D721Med (cell line): Measurements from ENCODE around the gene MYRIP.
"Not testable (repeated sequence)": the region's sequence is repeated elsewhere in the genome, so short reads cannot be mapped to it uniquely, and the experiment has no call there.

Experiments used
- DNase-seq: peaks from one replicate; pipeline ENCODE4 v3.0.0; 2011; ENCODE audit warnings: low spot score; ENCODE audit not compliant: insufficient read length
- FAIRE-seq: peaks from 2 replicates; lab custom pipeline; 2011; peaks lifted over from hg19 to GRCh38; lab: Jason Lieb, UNC
- TF ChIP-seq, protein P1 (sequence below): IDR thresholded peaks from 2 replicates; pipeline ENCODE4 v1.5.1; 2012; ENCODE audit warnings: mild to moderate bottlenecking, control low read depth; ENCODE audit not compliant: insufficient read depth; ENCODE audit errors: missing control alignments

Gene MYRIP

DNA sequence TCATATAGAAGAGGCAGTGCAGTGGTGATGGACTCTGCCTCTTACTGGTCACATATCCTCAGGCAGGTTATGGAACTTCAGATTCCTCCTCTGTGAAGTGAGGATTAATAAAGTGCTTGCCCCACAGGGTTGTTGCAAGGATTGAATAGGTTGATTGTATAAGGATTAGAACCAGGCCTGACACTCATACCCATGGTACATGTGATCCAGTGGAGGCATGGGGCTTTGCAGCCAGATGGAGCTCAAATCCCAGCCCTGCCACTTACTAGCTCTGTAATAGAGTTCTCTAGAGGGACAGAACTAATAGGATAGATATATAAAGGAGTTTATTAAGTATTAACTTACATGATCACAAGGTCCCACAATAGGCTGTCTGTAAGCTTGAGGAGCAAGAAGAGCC lies 315.5 kb downstream of the MYRIP start:
- FAIRE-seq: no peak
- TF ChIP-seq, protein P1, sequence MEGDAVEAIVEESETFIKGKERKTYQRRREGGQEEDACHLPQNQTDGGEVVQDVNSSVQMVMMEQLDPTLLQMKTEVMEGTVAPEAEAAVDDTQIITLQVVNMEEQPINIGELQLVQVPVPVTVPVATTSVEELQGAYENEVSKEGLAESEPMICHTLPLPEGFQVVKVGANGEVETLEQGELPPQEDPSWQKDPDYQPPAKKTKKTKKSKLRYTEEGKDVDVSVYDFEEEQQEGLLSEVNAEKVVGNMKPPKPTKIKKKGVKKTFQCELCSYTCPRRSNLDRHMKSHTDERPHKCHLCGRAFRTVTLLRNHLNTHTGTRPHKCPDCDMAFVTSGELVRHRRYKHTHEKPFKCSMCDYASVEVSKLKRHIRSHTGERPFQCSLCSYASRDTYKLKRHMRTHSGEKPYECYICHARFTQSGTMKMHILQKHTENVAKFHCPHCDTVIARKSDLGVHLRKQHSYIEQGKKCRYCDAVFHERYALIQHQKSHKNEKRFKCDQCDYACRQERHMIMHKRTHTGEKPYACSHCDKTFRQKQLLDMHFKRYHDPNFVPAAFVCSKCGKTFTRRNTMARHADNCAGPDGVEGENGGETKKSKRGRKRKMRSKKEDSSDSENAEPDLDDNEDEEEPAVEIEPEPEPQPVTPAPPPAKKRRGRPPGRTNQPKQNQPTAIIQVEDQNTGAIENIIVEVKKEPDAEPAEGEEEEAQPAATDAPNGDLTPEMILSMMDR: no peak
- no peak for DNase-seq

DNA sequence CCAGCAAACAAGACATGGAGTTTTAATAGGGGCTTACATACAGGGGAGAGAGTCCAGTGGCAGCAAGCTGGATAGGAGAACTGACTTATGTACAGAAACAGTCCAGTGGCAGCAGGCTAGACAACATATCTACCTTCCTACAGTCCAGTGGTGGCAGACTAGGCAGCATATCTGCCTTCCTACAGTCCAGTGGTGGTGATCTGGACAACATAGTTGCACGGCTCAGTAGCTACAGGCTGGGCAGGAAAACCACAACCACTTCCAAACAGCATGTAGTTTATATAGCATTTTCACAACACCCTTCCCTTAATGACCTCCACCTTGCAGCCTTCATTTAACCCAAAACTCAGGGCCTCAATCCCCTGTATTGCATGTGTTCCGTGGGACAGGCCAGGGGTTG lies 318.8 kb downstream of the MYRIP start:
- FAIRE-seq (no peak), DNase-seq (no peak)
- TF ChIP-seq, protein P1: no peak

DNA sequence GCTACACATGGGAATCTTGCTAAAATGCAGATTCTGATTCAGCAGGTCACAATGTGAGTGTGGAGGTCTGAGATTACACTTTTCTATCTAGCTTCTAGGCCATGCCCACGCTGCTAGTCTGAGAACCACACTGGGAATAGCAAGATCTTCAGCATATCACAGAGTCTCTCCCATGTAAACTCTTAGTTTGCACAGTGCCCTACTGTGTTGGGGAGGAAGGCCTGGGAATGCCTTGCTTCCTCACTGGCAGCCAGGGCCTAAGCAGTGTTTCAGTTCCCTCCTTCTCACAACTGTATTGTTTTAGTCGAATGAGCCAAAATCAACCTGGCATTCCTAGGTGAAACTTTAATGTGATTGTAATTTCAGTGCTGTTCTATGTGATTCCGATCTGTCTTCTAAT lies 320.1 kb downstream of the MYRIP start:
- no peak for DNase-seq
- no peak for FAIRE-seq
- TF ChIP-seq, protein P1: no peak

DNA sequence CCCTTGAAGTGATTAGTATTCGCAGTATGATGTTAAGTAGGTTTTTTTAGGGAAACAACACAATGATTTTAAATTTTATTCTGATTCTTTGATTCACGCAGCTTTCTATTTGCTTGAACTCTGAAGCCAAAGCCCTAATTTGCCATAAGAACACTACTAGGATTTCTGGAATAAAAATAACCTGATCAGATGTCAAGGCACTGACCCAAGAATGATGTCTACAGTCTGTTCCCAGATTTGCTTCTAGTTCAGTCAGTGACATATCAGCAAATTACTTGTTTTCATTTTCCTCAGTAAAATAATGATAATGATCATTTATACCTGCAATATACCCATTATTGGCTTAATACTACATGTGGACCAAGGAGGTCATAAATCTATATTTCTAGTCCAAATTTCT lies 320.6 kb downstream of the MYRIP start:
- TF ChIP-seq, protein P1: no peak
- no peak for DNase-seq
- no peak for FAIRE-seq

DNA sequence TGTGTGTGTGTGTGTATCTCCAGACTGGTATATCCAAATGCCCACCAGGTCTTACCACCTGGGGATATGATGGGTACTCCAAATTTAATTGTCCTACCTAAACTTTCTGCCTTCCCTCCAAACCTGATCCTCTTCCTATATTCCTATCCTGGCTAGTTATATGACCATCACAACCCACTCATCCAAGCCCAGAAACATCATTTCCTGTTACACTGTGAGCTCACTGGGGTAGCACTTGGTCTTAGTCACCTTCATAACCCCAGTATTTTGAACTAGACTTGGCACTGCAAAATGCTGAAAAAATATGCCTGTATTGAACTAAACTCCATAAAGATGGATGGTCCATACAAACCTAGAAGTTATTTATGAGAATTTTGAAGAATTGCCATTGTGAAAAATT lies 321.3 kb downstream of the MYRIP start:
- DNase-seq: no peak
- TF ChIP-seq, protein P1: no peak
- no peak for FAIRE-seq

DNA sequence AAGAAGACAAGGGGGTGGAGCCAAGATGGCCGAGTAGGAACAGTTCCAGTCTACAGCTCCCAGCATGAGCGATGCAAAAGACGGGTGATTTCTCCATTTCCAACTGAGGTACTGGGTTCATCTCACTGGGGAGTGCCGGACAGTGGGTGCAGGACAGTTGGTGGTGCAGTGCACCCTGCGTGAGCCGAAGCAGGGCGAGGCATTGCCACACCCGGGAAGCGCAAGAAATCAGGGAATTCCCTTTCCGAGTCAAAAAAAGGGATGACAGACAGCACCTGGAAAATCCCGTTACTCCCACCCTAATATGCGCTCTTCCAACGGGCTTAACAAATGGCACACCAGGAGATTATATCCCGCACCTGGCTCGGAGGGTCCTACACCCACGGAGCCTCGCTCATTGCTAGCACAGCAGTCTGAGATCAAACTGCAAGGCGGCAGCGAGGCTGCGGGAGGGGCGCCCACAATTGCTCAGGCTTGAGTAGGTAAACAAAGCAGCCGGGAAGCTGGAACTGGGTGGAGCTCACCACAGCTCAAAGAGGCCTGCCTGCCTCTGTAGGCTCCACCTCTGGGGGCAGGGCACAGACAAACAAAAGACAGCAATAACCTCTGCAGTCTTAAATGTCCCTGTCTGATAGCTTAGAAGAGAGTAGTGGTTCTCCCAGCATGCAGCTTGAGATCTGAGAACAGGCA lies 324.6 kb downstream of the MYRIP start:
- FAIRE-seq, DNase-seq: not testable (repeated sequence)

DNA sequence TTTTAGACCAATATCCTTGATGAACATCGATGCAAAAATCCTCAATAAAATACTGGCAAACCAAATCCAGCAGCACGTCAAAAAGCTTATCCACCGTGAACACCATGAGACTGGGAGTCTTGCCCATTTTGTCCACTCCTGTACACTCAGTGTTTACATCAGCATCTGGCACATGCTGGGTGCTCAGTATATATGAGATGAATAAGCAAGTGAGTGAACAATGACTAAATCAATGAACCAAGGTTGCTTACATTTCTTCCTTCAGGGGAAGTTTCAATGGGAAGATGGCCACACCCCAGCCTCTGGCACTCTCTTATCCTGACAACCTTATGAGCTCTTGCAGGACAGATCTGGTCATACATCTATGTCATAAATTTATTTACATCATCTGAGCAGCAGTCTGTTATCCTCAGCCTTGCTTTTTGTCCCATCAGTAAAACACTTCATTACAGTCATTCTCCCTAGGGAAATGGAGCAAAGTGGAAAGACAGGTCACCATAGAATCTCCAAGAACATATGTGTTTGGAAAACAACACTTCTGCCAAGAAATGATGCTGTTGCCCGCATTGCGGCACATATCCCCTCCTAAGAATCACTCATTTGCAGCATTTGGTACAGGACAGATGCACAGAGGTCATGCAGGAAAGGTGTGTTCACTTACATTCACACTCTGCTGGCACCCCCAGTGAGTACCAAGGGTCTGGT lies 328.3 kb downstream of the MYRIP start:
- no peak for FAIRE-seq
- TF ChIP-seq, protein P1: no peak
- no peak for DNase-seq
